Mesenchymal stem cell (in vitro differentiated cells and primary cell): ENCODE results near the gene TP73.
A peak's percentile ranks its signal among the peaks of the same experiment; 100 is the strongest.

ENCODE experiments used
- DNase-seq: peaks from one replicate; pipeline ENCODE4 v3.0.0-alpha.2; 2013
- H2AFZ ChIP-seq: one replicate; pipeline ENCODE4 v1.6.1; 2013; ENCODE audit warnings: low read depth, mild to moderate bottlenecking, control low read depth, inconsistent platforms, low read length, moderate library complexity
- H2AK5ac ChIP-seq: 2 replicates; pipeline ENCODE4 v1.6.1; 2013; ENCODE audit warnings: low read length, moderate library complexity, mild to moderate bottlenecking, inconsistent platforms; ENCODE audit not compliant: severe bottlenecking
- H2BK120ac ChIP-seq: one replicate; pipeline ENCODE4 v1.6.1; 2013; ENCODE audit warnings: low read depth, mild to moderate bottlenecking, inconsistent platforms, low read length, moderate library complexity
- H2BK12ac ChIP-seq, 2 experiments: one replicate each; pipeline ENCODE4 v1.6.1; 2013; ENCODE audit warnings: inconsistent platforms in 2 of 2, low read length in 2 of 2, mild to moderate bottlenecking in 2 of 2, moderate library complexity in 2 of 2, control low read depth in 1 of 2
- H2BK15ac ChIP-seq: one replicate; pipeline ENCODE4 v1.6.1; 2013; ENCODE audit warnings: mild to moderate bottlenecking, low read depth, inconsistent platforms; ENCODE audit not compliant: poor library complexity, severe bottlenecking
- H2BK5ac ChIP-seq: 2 replicates; pipeline ENCODE4 v1.6.1; 2013; ENCODE audit warnings: low read depth, mild to moderate bottlenecking, low read length, control low read depth, inconsistent platforms; ENCODE audit not compliant: poor library complexity, severe bottlenecking
- H3K14ac ChIP-seq, 2 experiments: one replicate each; pipeline ENCODE4 v1.6.1; 2013; ENCODE audit warnings: inconsistent platforms in 2 of 2, low read length in 2 of 2, control low read depth in 1 of 2, mild to moderate bottlenecking in 1 of 2, moderate library complexity in 1 of 2
- H3K18ac ChIP-seq, 2 experiments: one replicate each; pipeline ENCODE4 v1.6.1; 2013; ENCODE audit warnings: inconsistent platforms in 2 of 2, low read length in 2 of 2, control low read depth in 1 of 2, low read depth in 1 of 2, mild to moderate bottlenecking in 1 of 2
- H3K23ac ChIP-seq, 2 experiments: one replicate each; pipeline ENCODE4 v1.6.1; 2013; ENCODE audit warnings: inconsistent platforms in 2 of 2, low read length in 2 of 2, mild to moderate bottlenecking in 2 of 2, moderate library complexity in 2 of 2, control low read depth in 1 of 2
- H3K27ac ChIP-seq: 2 replicates; pipeline ENCODE4 v1.5.1; 2013; ENCODE audit warnings: mild to moderate bottlenecking, moderate library complexity, low read length, control low read depth, inconsistent platforms; ENCODE audit not compliant: poor library complexity, severe bottlenecking
- H3K27me3 ChIP-seq, 2 experiments: 2 replicates each; pipeline versions ENCODE4 v1.6.1 to v1.7.0; 2013; ENCODE audit warnings: low read length in 2 of 2, mild to moderate bottlenecking in 2 of 2, moderate library complexity in 2 of 2, control low read depth in 1 of 2, inconsistent platforms in 1 of 2; ENCODE audit not compliant: control insufficient read depth in 1 of 2, insufficient read depth in 1 of 2
- H3K36me3 ChIP-seq, 2 experiments: 2 replicates each; pipeline versions ENCODE4 v1.6.1 to v1.7.0; 2013; ENCODE audit warnings: low read length in 2 of 2, control low read depth in 1 of 2, inconsistent platforms in 1 of 2, low read depth in 1 of 2, mild to moderate bottlenecking in 1 of 2; ENCODE audit not compliant: insufficient read depth in 2 of 2, control insufficient read depth in 1 of 2
- H3K4ac ChIP-seq, 2 experiments: one replicate each; pipeline ENCODE4 v1.6.1; 2013; ENCODE audit warnings: inconsistent platforms in 2 of 2, low read length in 2 of 2, mild to moderate bottlenecking in 2 of 2, moderate library complexity in 2 of 2, control low read depth in 1 of 2, low read depth in 1 of 2
- H3K4me1 ChIP-seq: 2 replicates; pipeline ENCODE4 v1.6.1; 2013; ENCODE audit warnings: low read depth, low read length, control low read depth; ENCODE audit not compliant: control insufficient read depth, insufficient read depth
- H3K4me2 ChIP-seq: 2 replicates; pipeline ENCODE4 v1.6.1; 2013; ENCODE audit warnings: low read length, mild to moderate bottlenecking, inconsistent platforms; ENCODE audit not compliant: poor library complexity, severe bottlenecking
- H3K4me3 ChIP-seq, 2 experiments: 2 replicates each; pipeline versions ENCODE4 v1.5.1 to v1.7.0; 2013; ENCODE audit warnings: low read length in 2 of 2, mild to moderate bottlenecking in 2 of 2, control low read depth in 1 of 2, low read depth in 1 of 2; ENCODE audit not compliant: insufficient read depth in 1 of 2
- H3K79me1 ChIP-seq: replicated peaks from 2 replicates; pipeline ENCODE4 v1.6.1; 2013; ENCODE audit warnings: mild to moderate bottlenecking, control low read depth, low read length, inconsistent platforms; ENCODE audit not compliant: poor library complexity, severe bottlenecking
- H3K9ac ChIP-seq: 2 replicates; pipeline ENCODE4 v1.7.0; 2013; ENCODE audit warnings: mild to moderate bottlenecking, low read length, moderate library complexity
- H3K9me3 ChIP-seq: 2 replicates; pipeline ENCODE4 v1.7.0; 2013; ENCODE audit warnings: mild to moderate bottlenecking, low read length; ENCODE audit not compliant: control insufficient read depth
- H4K8ac ChIP-seq: one replicate; pipeline ENCODE4 v1.6.1; 2013; ENCODE audit warnings: inconsistent platforms, mild to moderate bottlenecking, low read length, moderate library complexity
- H4K91ac ChIP-seq: one replicate; pipeline ENCODE4 v1.6.1; 2013; ENCODE audit warnings: mild to moderate bottlenecking, low read length, inconsistent platforms
- WGBS: methylation state at CpG from one replicate; pipeline ENCODE4 v1.1.7; 2013; ENCODE audit warnings: mixed read lengths; 5-methylcytosine and 5-hydroxymethylcytosine counted together

Gene TP73

GRCh38 chr1:3609016-3609768 lies 43.1 kb upstream of the TP73 start:
- H2BK12ac ChIP-seq: no peak overlapping the region
- H3K27me3 ChIP-seq: peaks cover 72 to 82% of the 10 kb centered on the region in 2 experiments
- H4K8ac ChIP-seq: no peak overlapping the region
- no peak overlapping the region for H4K91ac ChIP-seq
- H3K9me3 ChIP-seq: no peaks in the 10 kb centered on the region
- no peak overlapping the region for H2AK5ac ChIP-seq
- no peak overlapping the region for H2AFZ ChIP-seq
- H3K27ac ChIP-seq: no peak overlapping the region
- no peak overlapping the region for H3K9ac ChIP-seq
- H2BK15ac ChIP-seq: no peak overlapping the region
- H3K23ac ChIP-seq: no peak overlapping the region
- H3K4me2 ChIP-seq: no peak overlapping the region
- H3K14ac ChIP-seq: no peak overlapping the region
- no peaks in the 10 kb centered on the region for H3K79me1 ChIP-seq
- no peak overlapping the region for H3K4me3 ChIP-seq
- H3K4me1 ChIP-seq: peaks cover 25% of the 10 kb centered on the region
- no peak for DNase-seq
- no peak overlapping the region for H2BK120ac ChIP-seq
- WGBS: 76% methylated on average over 20 of the region's 22 CpGs
- H3K4ac ChIP-seq: no peak overlapping the region
- H3K18ac ChIP-seq: no peak overlapping the region
- no peak overlapping the region for H2BK5ac ChIP-seq
- H3K36me3 ChIP-seq: peaks cover 0 to 4% of the 10 kb centered on the region in 2 experiments

GRCh38 chr1:3609769-3610526 lies 42.4 kb upstream of the TP73 start:
- no peaks in the 10 kb centered on the region for H3K79me1 ChIP-seq
- H3K9ac ChIP-seq: no peak overlapping the region
- no peak overlapping the region for H2AK5ac ChIP-seq
- no peak overlapping the region for H2BK12ac ChIP-seq
- H3K9me3 ChIP-seq: no peaks in the 10 kb centered on the region
- H2AFZ ChIP-seq: no peak overlapping the region
- no peak overlapping the region for H3K4me3 ChIP-seq
- no peak overlapping the region for H3K23ac ChIP-seq
- 60% methylated on average over 24 of the region's 24 CpGs for WGBS
- peaks cover 68 to 85% of the 10 kb centered on the region in 2 experiments for H3K27me3 ChIP-seq
- H3K27ac ChIP-seq: no peak overlapping the region
- H4K91ac ChIP-seq: no peak overlapping the region
- H2BK5ac ChIP-seq: no peak overlapping the region
- H3K18ac ChIP-seq: no peak overlapping the region
- H3K36me3 ChIP-seq: no peaks in the 10 kb centered on the region
- H3K4ac ChIP-seq: no peak overlapping the region
- no peak overlapping the region for H3K4me2 ChIP-seq
- H3K14ac ChIP-seq: no peak overlapping the region
- H4K8ac ChIP-seq: no peak overlapping the region
- H2BK15ac ChIP-seq: no peak overlapping the region
- peaks cover 25% of the 10 kb centered on the region for H3K4me1 ChIP-seq
- H2BK120ac ChIP-seq: no peak overlapping the region
- no peak for DNase-seq

GRCh38 chr1:3610527-3611169 lies 41.7 kb upstream of the TP73 start:
- peak overlapping the region; percentile 58 for H3K4me2 ChIP-seq
- WGBS: 14% methylated on average over 16 of the region's 27 CpGs

More at GRCh38 chr1:3610527-3611169, 41.7 kb upstream of the TP73 start:
- H3K27ac ChIP-seq: no peak overlapping the region
- H3K4ac ChIP-seq: no peak overlapping the region
- H2BK120ac ChIP-seq: no peak overlapping the region
- H3K79me1 ChIP-seq: no peaks in the 10 kb centered on the region
- no peak overlapping the region for H2AFZ ChIP-seq
- no peak overlapping the region for H3K14ac ChIP-seq
- no peak overlapping the region for H3K23ac ChIP-seq
- H3K18ac ChIP-seq: no peak overlapping the region
- no peak overlapping the region for H2AK5ac ChIP-seq
- no peaks in the 10 kb centered on the region for H3K9me3 ChIP-seq
- peaks cover 28% of the 10 kb centered on the region for H3K4me1 ChIP-seq
- H2BK15ac ChIP-seq: no peak overlapping the region
- H2BK5ac ChIP-seq: no peak overlapping the region
- H3K9ac ChIP-seq: no peak overlapping the region
- H3K27me3 ChIP-seq: peaks cover 73 to 86% of the 10 kb centered on the region in 2 experiments
- H3K36me3 ChIP-seq: no peaks in the 10 kb centered on the region
- H4K91ac ChIP-seq: no peak overlapping the region
- H3K4me3 ChIP-seq: peak overlapping the region in 1 of 2 experiments; percentile 44
- no peak overlapping the region for H2BK12ac ChIP-seq
- H4K8ac ChIP-seq: no peak overlapping the region
- DNase-seq: no peak
